A549 treated with CORT108297 at 1 μM for 4 hours (cell line): Measurements from ENCODE around the gene MGME1. TPM values are rescaled to one million over a fixed set of nuclear protein-coding genes. Genes with fewer than 3 reads are reported as not detected.

ENCODE experiments used
- total RNA-seq: library from RNA; stranded (reverse); fragments of 200-300 nt; extraction: Qiagen RNA extraction; gene quantifications from 5 replicates; pipeline ENCODE4 v1.2.3, GENCODE V29; 2022

Gene MGME1
- 40.0 to 47.8 TPM (median 43.1 TPM) in 5 replicates for total RNA-seq

GRCh38 chr20:17968366-17969277 lies at the start of gene MGME1, which contains the start of gene SNX5:
Gene MGME1 (plus strand): TSS chr20:17969018. CDS start chr20:17969860, 842 bp downstream.
Gene SNX5 (minus strand): TSS chr20:17968794. CDS start chr20:17968425, 369 bp downstream.

Other genes with a start within 250 kb of the MGME1 start
- 219 to 240 TPM (median 226 TPM) in 5 replicates for gene SNX5, start 224 bp upstream of the MGME1 start, total RNA-seq
- 0.07 to 0.42 TPM (median 0.18 TPM) in 5 replicates for gene OVOL2, start 88.9 kb downstream of the MGME1 start, total RNA-seq
- gene KAT14, start 168.8 kb downstream of the MGME1 start, total RNA-seq: 9.3 to 10.5 TPM (median 9.8 TPM) in 5 replicates
- 19.5 to 30.1 TPM (median 26.6 TPM) in 5 replicates for gene PET117, start 168.8 kb downstream of the MGME1 start, total RNA-seq